Liver (tissue), 9 donors: Measurements from ENCODE around the gene NTM. TPM values are rescaled to one million over a fixed set of nuclear protein-coding genes. Genes with fewer than 3 reads are reported as not detected.

Experiments
- DNase-seq: peaks from one replicate; pipeline ENCODE4 v3.0.0-alpha.2; 2017; ENCODE audit warnings: low spot score
- H3K27ac ChIP-seq, 2 donors: one replicate each; pipeline ENCODE4 v1.7.0; 2013; ENCODE audit warnings: inconsistent platforms in 2 of 2, low read length in 2 of 2, control low read depth in 1 of 2, low read depth in 1 of 2, mild to moderate bottlenecking in 1 of 2
- H3K27me3 ChIP-seq, 4 donors: one replicate each; pipeline versions ENCODE4 v1.6.1 to v1.7.0; 2013; ENCODE audit warnings: low read length in 3 of 4, inconsistent platforms in 1 of 4, mild to moderate bottlenecking in 1 of 4, moderate library complexity in 1 of 4; ENCODE audit not compliant: control insufficient read depth in 4 of 4, insufficient read depth in 4 of 4
- H3K36me3 ChIP-seq, 4 donors: one replicate each; pipeline versions ENCODE4 v1.6.1 to v1.7.0; 2013; ENCODE audit warnings: low read length in 3 of 4, mild to moderate bottlenecking in 3 of 4, low read depth in 1 of 4, moderate library complexity in 1 of 4; ENCODE audit not compliant: control insufficient read depth in 4 of 4, insufficient read depth in 3 of 4
- H3K4me1 ChIP-seq, 4 donors: one replicate each; pipeline versions ENCODE4 v1.6.1 to v1.7.0; 2013; ENCODE audit warnings: low read length in 3 of 4, mild to moderate bottlenecking in 3 of 4, moderate library complexity in 1 of 4; ENCODE audit not compliant: control insufficient read depth in 4 of 4, insufficient read depth in 4 of 4
- H3K4me3 ChIP-seq, 3 donors: one replicate each; pipeline versions ENCODE4 v1.6.1 to v1.7.0; 2013; ENCODE audit warnings: low read length in 3 of 3, control low read depth in 1 of 3, low read depth in 1 of 3, mild to moderate bottlenecking in 1 of 3
- H3K9ac ChIP-seq, 2 donors: one replicate each; pipeline ENCODE4 v1.7.0; 2013; ENCODE audit warnings: low read length in 2 of 2, mild to moderate bottlenecking in 2 of 2, moderate library complexity in 2 of 2, control low read depth in 1 of 2, low read depth in 1 of 2
- H3K9me3 ChIP-seq, 4 donors: one replicate each; pipeline versions ENCODE4 v1.6.1 to v1.7.0; 2013; ENCODE audit warnings: low read length in 3 of 4; ENCODE audit not compliant: control insufficient read depth in 4 of 4
- ATF3 ChIP-seq: IDR thresholded peaks from 2 replicates; pipeline ENCODE4 v1.6.1; 2016; ENCODE audit warnings: antibody characterized with exemption
- CTCF ChIP-seq: fragments of 150-350 bp; IDR thresholded peaks from 2 replicates; pipeline ENCODE4 v1.5.1; 2017; ENCODE audit warnings: improper control_type of control experiment, low read depth, low read length; ENCODE audit not compliant: missing input control
- EGR1 ChIP-seq, 2 donors: IDR thresholded peaks; 2 replicates each; pipeline ENCODE4 v1.6.1; 2016 to 2018; ENCODE audit warnings: antibody characterized with exemption in 2 of 2, low read depth in 2 of 2
- FOXA1 ChIP-seq: IDR thresholded peaks from 2 replicates; pipeline ENCODE4 v1.6.1; 2016; ENCODE audit warnings: antibody characterized with exemption
- FOXA2 ChIP-seq: IDR thresholded peaks from 2 replicates; pipeline ENCODE4 v1.6.1; 2016; ENCODE audit warnings: antibody characterized with exemption
- GABPA ChIP-seq, 2 donors: IDR thresholded peaks in 1 of 2; conservative IDR thresholded peaks in 1 of 2; 2 replicates each; pipeline ENCODE4 v1.6.1; 2016; ENCODE audit warnings: antibody characterized with exemption in 2 of 2, mild to moderate bottlenecking in 1 of 2, moderate library complexity in 1 of 2
- HNF4A ChIP-seq, 2 donors: conservative IDR thresholded peaks; 2 replicates each; pipeline ENCODE4 v1.6.1; 2016; ENCODE audit warnings: antibody characterized with exemption in 2 of 2, mild to moderate bottlenecking in 2 of 2
- HNF4G ChIP-seq: IDR thresholded peaks from 2 replicates; pipeline ENCODE4 v1.6.1; 2016; ENCODE audit warnings: antibody characterized with exemption
- JUND ChIP-seq, 2 donors: IDR thresholded peaks; 2 replicates each; pipeline ENCODE4 v1.6.1; 2016; ENCODE audit warnings: antibody characterized with exemption in 2 of 2
- MAX ChIP-seq: IDR thresholded peaks from 2 replicates; pipeline ENCODE4 v1.6.1; 2016; ENCODE audit warnings: antibody characterized with exemption
- NR2F2 ChIP-seq: IDR thresholded peaks from 2 replicates; pipeline ENCODE4 v1.6.1; 2016; ENCODE audit warnings: antibody characterized with exemption
- REST ChIP-seq: IDR thresholded peaks from 2 replicates; pipeline ENCODE4 v1.6.1; 2016; ENCODE audit warnings: antibody characterized with exemption, mild to moderate bottlenecking
- RXRA ChIP-seq, 2 donors: IDR thresholded peaks; 2 replicates each; pipeline ENCODE4 v1.6.1; 2017 to 2018; ENCODE audit warnings: antibody characterized with exemption in 2 of 2, mild to moderate bottlenecking in 1 of 2
- SP1 ChIP-seq: IDR thresholded peaks from 2 replicates; pipeline ENCODE4 v1.6.1; 2018; ENCODE audit warnings: antibody characterized with exemption, mild to moderate bottlenecking
- TAF1 ChIP-seq: conservative IDR thresholded peaks from 2 replicates; pipeline ENCODE4 v1.6.1; 2016; ENCODE audit warnings: antibody characterized with exemption, mild to moderate bottlenecking
- YY1 ChIP-seq: IDR thresholded peaks from 2 replicates; pipeline ENCODE4 v1.6.1; 2016; ENCODE audit warnings: antibody characterized with exemption, mild to moderate bottlenecking
- WGBS: extraction: QIAGEN DNeasy Blood & Tissue Kit; methylation state at CpG from one replicate; pipeline ENCODE4 v1.1.7; 2013; 5-methylcytosine and 5-hydroxymethylcytosine counted together
- polyA plus RNA-seq, 2 donors: library from polyadenylated mRNA; stranded (reverse) in 1 of 2; unstranded in 1 of 2; fragments of 200-250 nt in 1 of 2; fragments of >200 nt in 1 of 2; fragmentation: Nextera tagmentation in 1 of 2; extraction: Ambion mirVana in 1 of 2; gene quantifications; one replicate each; pipeline versions ENCODE4 v1.2.1 to v1.2.3, GENCODE V29; 2013 to 2015
- total RNA-seq, 2 donors: library from RNA; depleted of rRNA; stranded (reverse); fragments of >200 nt; gene quantifications; one replicate each; pipeline ENCODE4 v1.2.3, GENCODE V29; 2014
- TF ChIP-seq, protein P1 (sequence below): IDR thresholded peaks from 2 replicates; pipeline ENCODE4 v1.6.1; 2016; ENCODE audit warnings: antibody characterized with exemption
- donor health status: healthy.
- donor health status: healthy.
- donor health status: healthy.
- donor health status: healthy.
- donor health status: healthy.

NTM gene
- total and polyA plus RNA-seq, 4 donors: 0.08 to 1.1 (median 0.08) TPM; not detected in 1

- TF ChIP-seq FOXA2 (no peak), FOXA1 (no peak), GABPA (IDR thresholded peaks at IDR 0.05 in 1 of 2, conservative IDR thresholded peaks at IDR 0.05 in 1 of 2) (no peak), ATF3 (no peak), HNF4A (conservative IDR thresholded peaks at IDR 0.05) (no peak), MAX (no peak), TAF1 (no peak), HNF4G (no peak), RXRA (IDR thresholded peaks at IDR 0.05) (no peak), YY1 (no peak), EGR1 (IDR thresholded peaks at IDR 0.05; ENCODE audit: low read depth in 2 of 2) (no peak), SP1 (no peak), JUND (IDR thresholded peaks at IDR 0.05) (no peak), REST (no peak), NR2F2 (no peak)
- TF ChIP-seq, protein P1, sequence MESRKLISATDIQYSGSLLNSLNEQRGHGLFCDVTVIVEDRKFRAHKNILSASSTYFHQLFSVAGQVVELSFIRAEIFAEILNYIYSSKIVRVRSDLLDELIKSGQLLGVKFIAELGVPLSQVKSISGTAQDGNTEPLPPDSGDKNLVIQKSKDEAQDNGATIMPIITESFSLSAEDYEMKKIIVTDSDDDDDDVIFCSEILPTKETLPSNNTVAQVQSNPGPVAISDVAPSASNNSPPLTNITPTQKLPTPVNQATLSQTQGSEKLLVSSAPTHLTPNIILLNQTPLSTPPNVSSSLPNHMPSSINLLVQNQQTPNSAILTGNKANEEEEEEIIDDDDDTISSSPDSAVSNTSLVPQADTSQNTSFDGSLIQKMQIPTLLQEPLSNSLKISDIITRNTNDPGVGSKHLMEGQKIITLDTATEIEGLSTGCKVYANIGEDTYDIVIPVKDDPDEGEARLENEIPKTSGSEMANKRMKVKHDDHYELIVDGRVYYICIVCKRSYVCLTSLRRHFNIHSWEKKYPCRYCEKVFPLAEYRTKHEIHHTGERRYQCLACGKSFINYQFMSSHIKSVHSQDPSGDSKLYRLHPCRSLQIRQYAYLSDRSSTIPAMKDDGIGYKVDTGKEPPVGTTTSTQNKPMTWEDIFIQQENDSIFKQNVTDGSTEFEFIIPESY: no peak
- Histone ChIP-seq H3K27me3 (peaks cover 0 to 5% (median 0%) of the 10 kb centered on the region in 4 donors), H3K4me1 (no peaks in the 10 kb centered on the region), H3K9me3 (no peaks in the 10 kb centered on the region), H3K36me3 (no peaks in the 10 kb centered on the region), H3K9ac (no peak overlapping the region), H3K4me3 (no peak overlapping the region), H3K27ac (no peak overlapping the region)
- 51% methylated on average over 7 of the region's 7 CpGs for WGBS
- DNase-seq: no peak
Measured at GRCh38 chr11:131737357-131737756, 366.9 kb downstream of the NTM start.

- Histone ChIP-seq H3K4me3 (no peak overlapping the region), H3K36me3 (no peaks in the 10 kb centered on the region), H3K4me1 (no peaks in the 10 kb centered on the region), H3K27me3 (peaks cover 0 to 5% (median 0%) of the 10 kb centered on the region in 4 donors), H3K9me3 (no peaks in the 10 kb centered on the region), H3K9ac (no peak overlapping the region), H3K27ac (no peak overlapping the region)
- 67% methylated on average over 11 of the region's 11 CpGs for WGBS
- no peak for DNase-seq
- TF ChIP-seq ATF3 (no peak), CTCF (no peak), EGR1 (IDR thresholded peaks at IDR 0.05; ENCODE audit: low read depth in 2 of 2) (no peak), HNF4G (no peak), REST (no peak), JUND (IDR thresholded peaks at IDR 0.05) (no peak), FOXA1 (no peak), TAF1 (no peak), HNF4A (conservative IDR thresholded peaks at IDR 0.05) (no peak), SP1 (no peak)
- TF ChIP-seq, protein P1: no peak
Measured at GRCh38 chr11:131739243-131739882, 368.9 kb downstream of the NTM start.
